HPDE6-E6E7 (cell line): ENCODE data around the gene EDA.
"Not testable (repeated sequence)": the region's sequence is repeated elsewhere in the genome, so short reads cannot be mapped to it uniquely, and the experiment has no call there.

Experiments used
- DNase-seq: peaks from one replicate; pipeline ENCODE4 v3.0.0; 2011; ENCODE audit warnings: missing footprints; ENCODE audit errors: extremely low spot score

The EDA gene

DNA sequence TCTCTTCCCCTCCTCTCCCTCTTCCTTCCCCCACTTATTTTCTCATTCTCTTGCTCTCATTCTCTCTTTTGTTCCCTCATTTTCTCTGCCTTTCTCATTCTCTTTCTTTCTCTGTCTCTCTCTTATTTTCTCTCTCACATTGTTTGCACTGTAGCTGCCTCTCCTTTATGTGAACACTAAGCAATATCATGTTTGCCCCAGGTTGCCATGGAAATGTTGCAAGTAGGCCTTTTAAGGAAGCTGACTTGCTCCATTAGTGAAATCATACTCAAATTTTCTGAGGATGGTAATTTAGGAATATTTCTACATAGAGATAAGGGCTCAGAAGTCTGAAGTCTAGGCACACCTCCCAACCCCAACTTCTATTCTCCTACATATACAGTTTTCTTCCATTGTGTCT, 130.1 kb downstream of the EDA start:
- no peak for DNase-seq

DNA sequence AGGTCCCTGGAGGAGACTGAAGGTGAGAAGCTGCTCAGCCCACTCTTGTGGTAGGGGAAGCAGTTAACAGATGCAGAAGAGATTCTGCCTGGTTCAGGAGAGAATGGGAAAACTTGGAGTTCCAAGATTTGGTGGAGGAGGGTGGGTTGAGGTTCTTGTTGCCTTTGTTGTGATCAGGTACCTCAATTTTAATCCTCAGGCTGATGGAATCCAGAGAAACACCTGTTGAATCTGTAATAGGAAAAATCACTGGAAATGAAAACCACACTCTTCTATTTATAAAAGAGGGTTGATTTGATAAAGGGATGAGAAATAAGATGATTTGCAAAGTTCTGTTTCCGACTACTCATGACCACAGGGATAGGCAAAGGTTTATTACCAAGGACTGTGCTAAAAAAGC, 132.1 kb downstream of the EDA start:
- no peak for DNase-seq

DNA sequence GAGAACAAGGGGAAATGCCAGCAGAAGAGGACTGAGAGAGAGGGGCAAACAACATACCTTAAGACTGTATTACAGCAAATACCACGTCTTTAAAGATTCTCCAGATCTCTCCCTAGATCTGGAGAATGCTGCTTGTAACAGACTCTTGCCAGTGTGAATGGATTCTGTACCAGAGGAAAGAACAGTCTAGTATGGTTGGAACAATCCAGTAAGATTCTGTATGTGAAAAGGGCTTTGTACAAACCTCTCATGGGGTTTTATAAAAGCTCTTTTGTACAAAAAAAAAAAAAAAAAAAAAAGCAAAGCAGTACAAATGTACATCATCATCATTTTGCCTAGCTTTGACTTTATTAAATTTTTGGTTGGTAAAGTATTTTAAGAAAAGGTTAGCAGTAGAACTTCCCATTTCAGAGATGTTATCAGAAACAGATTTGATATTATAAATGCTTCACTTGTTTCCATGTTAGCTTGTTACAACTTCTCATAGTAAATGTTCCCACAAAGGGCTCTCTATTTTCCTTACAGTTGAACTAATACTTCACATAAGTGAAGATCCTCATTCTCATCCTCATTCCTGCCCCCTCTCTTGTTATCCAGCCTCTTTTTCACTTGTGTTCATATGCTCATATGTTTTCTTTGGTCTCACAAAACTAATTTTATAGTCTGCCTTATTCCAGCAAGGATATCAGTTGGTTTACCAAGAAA, 144.2 kb downstream of the EDA start:
- no peak for DNase-seq

DNA sequence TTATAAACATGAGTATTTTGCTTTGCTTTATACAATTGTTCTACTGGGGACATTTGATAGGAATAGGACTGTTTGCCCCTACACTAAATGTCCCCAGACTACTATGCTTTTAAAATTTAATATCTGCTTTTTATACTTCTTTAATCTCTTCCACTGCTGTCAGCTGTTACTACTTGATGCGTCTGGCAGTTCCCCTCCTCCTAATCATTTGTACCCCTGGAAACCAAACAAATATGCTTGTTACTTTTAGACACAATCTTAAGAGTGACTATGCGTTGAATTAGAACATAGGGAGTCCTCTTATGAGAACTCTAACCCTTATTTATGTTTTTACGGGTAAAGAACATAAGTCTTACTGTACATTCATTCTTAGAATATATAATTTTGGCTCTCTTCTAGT, 145.7 kb downstream of the EDA start:
- no peak for DNase-seq

DNA sequence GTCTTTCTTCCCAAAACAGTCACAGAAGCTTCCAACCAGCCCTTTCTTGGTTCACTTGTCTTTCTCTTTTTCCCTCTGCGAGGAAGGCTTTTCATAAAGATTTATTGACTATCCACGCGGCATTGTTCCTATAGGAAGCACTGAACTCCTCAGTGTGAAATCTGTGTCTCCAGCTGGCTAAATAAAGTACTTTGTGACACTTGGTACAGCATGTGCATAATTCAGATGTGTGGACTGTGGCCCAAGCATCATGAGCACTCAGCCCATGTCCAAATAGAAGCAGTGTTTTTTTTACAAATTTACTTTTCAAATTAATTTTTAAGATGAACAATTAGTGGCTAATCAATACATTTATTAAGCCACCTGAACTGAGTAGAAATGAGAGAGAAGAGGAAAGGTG, 146.4 kb downstream of the EDA start:
- no peak for DNase-seq

DNA sequence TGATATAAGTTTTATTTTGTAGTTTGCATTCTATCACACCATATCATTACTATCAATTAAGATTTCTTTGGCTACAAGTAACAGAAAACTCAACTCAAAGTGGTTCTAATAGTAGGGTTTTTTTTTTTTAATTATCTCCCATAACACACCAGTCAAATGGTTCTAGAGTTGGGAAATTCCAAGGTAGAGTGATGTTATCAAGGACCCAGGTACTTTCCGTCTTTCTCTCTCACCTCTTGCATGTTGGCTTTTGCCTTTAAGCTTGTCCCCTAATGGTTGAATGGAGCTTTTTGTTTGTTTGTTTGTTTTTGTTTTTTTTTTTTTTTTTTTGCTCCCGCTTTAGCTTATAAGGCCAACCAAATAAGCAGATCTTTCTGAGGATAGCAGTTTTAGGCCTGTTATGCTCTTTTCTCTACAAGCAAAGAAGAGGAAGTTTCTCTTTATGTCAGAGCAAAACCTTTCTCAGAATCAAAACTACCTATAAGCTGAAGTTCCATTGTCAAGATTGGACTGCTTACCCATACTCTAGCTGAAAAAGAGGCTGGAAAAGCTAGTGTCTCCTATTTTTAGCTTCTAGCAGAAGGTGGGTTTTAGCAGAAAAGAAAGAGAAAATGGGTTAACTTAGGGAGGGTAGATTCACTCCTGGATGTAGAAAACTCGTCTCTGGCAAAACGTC, 177.5 kb downstream of the EDA start:
- DNase-seq = no peak

DNA sequence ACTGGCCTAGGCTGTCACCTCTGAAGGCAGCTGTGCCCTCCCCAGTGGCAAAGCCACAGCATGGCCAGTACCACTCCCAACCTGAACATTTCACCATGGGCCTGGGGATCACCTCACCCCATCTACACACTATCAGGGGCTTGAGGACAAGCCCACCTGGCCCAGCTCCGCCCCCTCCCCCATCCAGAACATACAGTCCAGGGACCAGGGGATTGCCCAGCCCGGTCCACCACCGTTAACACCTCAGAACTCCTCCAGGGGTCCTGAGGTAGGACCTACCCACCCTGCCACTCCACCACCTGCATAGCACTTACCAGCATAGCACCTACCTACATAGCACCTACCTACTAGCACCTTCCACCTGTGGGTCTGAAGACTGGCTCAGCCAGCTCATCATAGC, 179.8 kb downstream of the EDA start:
- DNase-seq = no peak

DNA sequence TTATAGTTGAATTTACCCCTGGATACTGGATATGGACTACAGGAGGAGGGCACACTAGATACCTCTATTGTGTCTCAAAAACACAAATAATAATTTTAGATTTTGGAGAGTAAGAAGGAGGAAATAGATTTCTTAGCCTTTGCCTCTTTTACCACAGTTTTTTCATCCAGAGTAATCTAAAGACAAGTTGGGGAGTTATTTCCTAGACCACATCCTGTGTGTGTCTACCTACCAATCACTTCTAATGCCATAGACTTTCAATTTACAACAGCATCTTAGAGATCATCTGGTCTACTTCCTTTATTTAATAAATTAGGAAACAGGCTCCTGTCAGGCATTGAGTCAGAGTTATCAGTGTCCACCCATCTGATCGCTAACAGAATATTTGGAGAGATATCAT, 191.5 kb downstream of the EDA start:
- DNase-seq = no peak

DNA sequence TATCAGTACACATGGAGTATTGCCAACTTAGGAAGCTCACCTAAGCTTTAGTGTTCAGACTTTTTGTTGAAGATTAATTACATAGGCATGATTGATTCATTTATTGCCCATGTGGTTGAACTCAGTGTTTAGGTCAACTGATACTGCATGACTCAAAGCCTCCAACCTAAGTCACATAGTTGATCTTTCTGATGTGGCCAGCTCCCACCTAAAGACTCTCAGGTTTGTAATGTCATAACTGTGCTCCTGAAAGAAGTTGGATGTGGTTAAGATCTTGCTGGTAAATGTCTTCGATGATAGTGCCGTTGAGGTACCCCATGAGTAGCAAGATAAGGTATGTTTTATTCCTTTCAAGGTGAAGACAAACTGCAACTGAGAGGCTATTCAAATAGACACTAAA, 192.5 kb downstream of the EDA start:
- no peak for DNase-seq

DNA sequence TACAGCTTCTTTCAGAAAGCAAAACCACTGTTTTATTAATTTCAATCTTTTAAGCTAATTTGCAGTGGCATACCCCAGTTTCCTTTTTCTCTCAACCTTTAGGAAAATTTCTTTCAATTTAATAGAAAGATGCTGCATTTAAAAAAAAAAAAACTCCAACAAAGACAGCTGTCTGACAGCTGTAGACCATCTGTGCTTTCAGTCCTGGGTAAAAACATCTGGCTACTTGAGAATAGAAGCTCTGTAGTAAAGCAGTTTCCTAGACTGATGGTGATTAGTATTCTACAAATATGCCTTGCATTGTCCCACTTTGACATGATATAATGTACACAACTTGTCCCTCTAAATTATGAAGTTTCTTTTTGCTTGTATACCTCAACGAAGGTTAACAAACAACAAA, 197.8 kb downstream of the EDA start:
- DNase-seq = no peak

DNA sequence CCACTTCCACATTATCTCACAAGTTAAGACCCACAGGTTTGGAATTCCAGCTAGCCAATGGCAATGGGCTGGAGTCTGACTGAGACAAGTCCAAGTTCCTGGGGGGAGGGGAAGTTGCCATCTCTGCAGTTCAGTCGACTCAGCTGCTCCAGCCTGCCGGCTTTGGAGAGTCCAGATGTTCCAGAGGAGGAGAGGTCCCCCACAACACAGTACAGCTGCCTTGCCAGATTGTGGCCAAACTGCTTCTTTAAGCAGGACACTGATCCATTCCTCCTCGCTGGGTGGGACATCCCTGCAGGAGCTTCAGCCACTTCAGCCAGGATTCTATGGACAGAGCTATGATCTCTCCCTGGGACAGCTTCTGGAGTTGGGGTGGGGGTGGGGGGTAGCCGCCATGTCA, 199.2 kb downstream of the EDA start:
- DNase-seq = no peak

DNA sequence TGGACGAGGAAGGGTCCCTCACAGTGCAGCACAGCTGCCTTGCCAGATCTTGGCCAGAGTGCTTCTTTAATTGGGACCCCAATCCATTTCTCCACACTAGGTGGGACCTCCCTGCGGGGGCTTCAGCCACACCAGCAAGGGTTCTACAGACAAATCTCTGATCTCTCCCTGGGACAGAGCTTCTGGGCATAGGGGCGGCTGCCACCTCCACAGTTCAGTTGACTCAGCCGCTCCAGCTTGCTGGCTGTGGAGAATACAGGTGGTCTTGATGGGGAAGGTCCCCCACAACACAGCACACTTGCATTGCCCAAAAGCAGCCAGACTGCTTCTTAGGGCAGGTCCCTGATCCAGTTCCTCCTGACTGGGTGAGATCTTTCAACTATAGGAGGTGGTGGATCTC, 199.6 kb downstream of the EDA start:
- DNase-seq = no peak

DNA sequence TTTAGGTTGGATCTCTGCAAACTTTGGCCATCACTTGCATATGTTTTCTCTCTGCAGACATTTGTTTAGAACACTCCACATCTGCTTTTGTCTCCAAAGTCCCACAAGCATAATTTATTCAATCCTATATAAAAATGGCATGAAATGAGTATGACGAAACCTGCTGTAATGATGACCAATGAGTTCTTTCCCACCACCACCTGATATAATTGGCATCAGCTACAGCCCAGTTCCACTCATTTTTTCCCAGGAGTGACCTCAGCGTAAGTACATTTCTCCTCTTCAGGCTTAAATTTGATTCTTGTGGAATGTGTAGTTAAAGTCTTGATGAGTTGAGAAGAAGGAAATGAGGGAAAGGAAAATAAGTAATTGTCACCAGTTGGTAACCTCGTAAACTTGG, 228.7 kb downstream of the EDA start:
- DNase-seq = no peak

DNA sequence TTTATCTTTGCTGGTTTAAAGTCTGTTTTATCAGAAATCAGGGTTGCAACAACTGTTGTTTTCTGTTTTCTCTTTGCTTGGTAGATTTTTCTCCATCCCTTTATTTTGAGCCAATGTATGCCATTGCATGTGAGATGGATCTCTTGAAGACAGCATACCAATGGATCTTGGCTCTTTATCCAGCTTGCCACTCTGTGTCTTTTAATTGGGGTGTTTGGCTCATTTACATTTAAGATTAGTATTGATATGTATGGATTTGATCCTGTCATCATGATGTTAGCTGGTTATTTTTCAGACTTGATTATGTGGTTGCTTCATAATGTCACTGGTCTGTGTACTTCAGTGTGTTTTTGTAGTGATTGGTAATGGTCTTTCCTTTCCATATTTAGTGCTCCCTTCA, 244.1 kb downstream of the EDA start:
- DNase-seq = not testable (repeated sequence)

DNA sequence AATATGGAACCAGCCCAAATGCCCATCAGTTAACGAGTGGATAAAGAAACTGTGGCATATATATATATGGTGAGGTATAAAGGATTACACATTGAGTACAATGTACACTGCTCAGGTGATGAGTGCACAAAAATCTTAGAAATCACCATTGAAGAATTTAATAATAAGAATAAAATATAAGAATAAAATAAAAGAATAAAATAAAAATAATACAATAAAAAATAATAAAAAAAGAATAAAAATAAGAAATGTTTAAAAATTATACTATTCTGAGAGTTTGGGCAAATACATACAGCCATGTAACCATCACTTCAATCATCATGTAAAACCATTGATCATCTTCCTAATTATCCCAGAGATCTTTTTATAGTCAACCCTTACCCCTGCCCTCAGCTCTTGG, 260.3 kb downstream of the EDA start:
- no peak for DNase-seq

DNA sequence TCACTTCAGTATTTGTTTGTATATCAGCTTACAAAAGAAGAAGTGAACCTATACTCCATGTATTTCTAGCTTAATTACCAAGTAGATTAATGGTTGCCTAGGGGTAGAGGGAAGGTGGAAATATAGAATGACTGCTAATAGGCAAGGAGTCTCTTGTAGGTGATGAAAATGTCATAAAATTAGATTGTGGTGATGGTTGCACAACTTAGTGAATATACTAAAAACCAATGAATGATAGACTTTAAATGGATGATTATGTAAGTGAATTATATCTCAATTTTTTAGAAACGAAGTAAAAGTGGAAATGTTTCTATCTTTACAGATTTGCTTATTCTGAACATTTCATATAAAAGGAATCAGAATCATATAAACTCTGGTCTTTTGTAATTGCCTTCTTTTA, 268.3 kb downstream of the EDA start:
- DNase-seq = no peak

DNA sequence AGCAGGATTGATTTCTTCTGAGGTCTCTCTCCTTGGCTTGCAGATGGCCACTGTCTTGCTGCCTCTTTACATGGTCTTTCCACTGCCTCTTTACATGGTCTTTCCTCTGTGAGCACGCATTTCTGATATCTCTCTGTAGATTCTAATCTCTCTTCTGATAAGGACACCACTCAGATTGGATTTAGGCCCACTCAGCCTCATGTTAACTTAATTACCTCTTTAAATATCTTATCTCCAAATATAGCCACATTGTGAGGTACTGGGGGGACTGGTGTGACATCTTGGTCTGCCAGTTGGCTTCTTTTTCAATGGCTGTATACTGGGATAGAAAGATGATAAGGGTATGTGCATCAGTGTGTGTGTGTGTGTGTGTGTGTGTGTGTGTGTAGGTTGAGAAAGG, 280.1 kb downstream of the EDA start:
- DNase-seq = no peak

DNA sequence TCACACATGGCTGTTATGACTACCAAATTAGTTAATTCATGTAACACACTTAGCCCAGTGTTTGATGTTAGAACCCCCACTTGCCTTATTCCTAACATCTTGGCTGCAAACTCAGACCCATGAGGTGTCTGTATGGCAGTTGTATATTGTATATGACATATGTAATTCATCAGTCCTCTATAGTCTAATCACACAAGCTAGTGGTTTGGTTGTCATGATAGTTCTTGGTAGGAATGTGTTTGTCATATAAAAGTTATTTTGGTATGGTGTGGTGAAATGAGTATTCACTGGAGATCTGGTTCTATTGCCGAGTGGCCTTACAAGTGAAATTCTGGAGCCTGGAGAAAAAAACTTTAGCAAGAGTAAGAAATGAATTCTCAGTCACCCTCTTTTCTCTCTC, 284.6 kb downstream of the EDA start:
- DNase-seq = no peak

DNA sequence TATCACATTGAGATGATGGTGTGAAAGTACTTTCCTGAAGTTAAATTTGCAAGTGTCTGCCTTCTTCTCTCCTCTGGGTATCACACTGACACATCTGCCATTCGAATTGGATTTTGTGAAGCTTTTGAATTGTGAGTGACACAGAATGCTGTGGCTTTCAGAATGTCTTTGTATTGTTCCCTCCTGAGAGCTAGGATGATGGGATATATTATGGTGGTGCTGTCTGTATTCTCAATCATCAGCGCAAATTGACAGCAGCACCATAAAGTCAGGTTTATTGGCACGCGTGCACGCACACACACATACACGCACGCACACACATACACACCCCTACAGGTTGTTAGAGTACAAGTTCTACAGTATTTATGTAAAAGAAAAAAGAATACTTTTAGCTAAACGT, 290.5 kb downstream of the EDA start:
- DNase-seq = no peak

DNA sequence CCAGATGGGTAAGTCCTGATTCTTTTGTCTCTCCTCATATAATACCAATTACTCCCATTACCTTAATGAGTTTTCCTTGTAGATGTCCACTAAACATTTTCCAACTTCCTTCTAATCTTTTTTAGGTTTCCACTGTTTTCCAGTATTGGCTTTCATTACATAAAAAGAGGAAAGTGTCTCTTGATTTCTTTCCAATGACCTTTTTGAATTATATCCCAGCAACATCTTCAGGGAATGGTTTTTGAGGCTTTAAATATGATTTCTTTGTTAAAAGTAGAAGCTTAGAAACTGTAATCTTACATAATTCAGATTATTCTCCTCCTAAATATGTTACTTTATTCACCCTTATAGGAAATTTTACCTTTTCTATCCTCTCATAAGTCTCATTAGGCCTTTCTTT, 298.9 kb downstream of the EDA start:
- no peak for DNase-seq

DNA sequence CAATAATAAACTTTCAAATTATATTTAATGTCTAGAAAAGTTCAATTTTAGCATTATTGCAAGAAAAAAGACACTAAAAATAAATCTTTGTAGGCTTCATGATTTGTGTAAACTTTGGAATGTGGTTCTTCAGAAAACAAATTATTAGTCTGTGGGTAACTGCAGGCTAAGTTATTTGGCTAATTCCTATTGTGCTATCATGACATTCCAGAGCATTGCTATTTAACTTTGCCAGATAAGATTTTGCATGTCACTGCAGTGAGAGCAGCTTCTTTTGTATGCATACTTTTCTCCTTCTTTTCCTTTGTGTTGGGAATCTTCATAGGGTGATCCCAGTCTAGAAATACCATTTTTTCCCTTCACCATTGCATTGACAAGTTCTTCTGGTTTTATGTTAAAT, 303.8 kb downstream of the EDA start:
- no peak for DNase-seq

DNA sequence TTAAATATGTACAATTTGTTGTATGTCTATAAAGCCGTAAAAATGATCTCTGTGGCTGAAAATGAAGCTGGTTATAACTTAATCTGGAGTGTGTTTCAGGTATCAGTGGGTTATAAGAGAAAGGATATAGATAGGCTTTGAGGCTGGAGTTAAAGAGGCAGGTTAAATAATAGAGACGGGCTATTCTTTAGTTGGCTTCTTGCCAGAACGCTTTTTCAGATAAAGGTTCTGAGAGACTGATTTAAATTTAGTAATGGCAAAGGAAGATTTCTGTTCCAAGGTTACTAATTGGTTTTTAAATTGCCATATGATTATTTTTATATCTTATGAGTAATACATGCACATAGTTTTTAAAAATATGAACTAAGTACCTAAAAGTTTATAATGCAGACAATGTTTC, 316.4 kb downstream of the EDA start:
- DNase-seq = no peak

DNA sequence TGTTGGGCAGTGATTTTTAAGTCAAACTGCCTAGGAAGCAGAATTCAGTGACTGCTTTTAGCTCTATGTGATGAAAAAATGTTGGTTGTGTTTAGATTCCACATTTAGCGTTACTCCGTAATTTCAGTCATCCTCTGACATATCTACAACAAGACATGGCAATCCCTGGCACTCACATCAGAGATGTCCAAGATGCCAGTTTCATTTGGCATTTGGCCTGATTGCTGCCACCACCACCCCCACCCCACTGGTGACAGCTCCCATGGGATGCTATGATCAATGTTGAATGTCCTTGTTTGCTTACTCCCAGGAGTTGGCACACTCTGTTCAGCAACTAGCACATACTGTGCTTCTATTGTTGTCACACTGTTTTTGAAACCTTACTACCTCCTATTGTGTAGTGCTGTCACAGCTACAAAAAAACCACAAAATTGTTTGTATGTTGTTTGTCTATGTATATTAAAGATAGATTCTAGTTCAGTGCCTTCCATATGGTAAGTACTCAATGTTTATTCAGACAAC, 332.4 kb downstream of the EDA start:
- no peak for DNase-seq

DNA sequence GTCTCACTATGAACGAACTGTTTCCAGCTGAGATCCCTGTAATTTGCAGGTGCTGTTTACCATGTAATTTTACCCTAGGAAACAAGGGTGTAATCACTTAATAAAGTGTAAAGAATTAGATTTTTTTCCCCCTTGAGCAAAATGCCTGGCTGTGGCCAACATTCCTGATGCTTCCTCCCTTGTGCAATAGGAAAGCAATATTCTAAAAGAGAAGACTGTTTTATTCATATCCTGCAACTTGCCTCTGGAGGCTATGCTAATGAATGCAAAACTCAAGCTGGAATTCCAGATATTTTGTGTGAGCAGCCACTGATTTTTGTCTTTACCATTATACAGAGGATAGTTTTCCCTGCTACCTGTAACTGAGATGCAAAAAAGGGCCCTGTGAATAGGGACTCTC, 335.8 kb downstream of the EDA start:
- DNase-seq = no peak
